Mesothelial cell of epicardium (in vitro differentiated cells): ENCODE data around the gene KRT38. TPM values are rescaled to one million over a fixed set of nuclear protein-coding genes. Genes with fewer than 3 reads are reported as not detected.

Source experiments
- DNase-seq, 2 experiments: peaks; one replicate each; pipeline ENCODE4 v3.0.0; 2021; ENCODE audit warnings: low spot score in 2 of 2; ENCODE audit not compliant: unreplicated experiment in 2 of 2
- H3K27ac Mint-ChIP-seq: 2 replicates; pipeline ENCODE4 v1.8.0; 2021; ENCODE audit warnings: mixed read lengths
- H3K27me3 Mint-ChIP-seq: 2 replicates; pipeline ENCODE4 v1.8.0; 2021; ENCODE audit warnings: low read depth, mixed read lengths
- H3K36me3 Mint-ChIP-seq: 2 replicates; pipeline ENCODE4 v1.8.0; 2021; ENCODE audit warnings: mixed read lengths
- H3K4me1 Mint-ChIP-seq: 2 replicates; pipeline ENCODE4 v1.8.0; 2021; ENCODE audit warnings: mixed read lengths
- H3K4me3 Mint-ChIP-seq: 2 replicates; pipeline ENCODE4 v1.8.0; 2021; ENCODE audit warnings: mild to moderate bottlenecking, moderate library complexity, mixed read lengths
- H3K9me3 Mint-ChIP-seq: 2 replicates; pipeline ENCODE4 v1.8.0; 2021; ENCODE audit warnings: mixed read lengths
- total RNA-seq: library from RNA; stranded (reverse); gene quantifications from 3 replicates; pipeline ENCODE4 v1.2.1, GENCODE V29; 2021
- TF ChIP-seq, protein P1 (sequence below): fragments of 200-600 bp; sonication (generic); IDR thresholded peaks from one replicate; pipeline ENCODE4 v1.5.0; 2021; ENCODE audit warnings: antibody characterized with exemption; ENCODE audit not compliant: unreplicated experiment

Gene KRT38
- not detected in 3 replicates for total RNA-seq

DNA sequence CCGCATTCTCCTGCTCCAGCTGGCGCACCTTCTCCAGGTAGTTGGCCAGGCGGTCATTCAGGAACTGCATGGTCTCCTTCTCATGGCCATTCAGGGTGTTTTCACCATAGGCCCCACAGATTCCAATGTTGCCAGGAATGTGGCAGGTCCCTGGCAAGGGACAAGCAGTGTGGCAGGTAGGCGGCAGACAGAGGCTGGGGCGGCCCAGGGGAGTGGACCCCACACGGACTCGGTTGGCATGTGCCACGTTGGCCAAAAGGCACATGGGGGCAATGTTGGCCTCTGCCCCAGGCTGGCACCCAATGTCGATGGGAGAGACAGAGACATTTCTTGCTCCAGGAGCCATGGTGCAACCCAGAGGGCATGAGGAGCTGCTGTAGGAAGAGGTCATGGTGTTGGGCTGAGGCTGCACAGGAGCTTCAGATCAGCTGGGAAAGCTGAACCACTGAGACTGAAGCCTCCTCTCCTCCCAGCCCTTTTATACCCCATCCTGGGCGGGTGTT lies at the start of gene KRT38:
TSS of gene KRT38 (minus strand) at position 453 of the 503 bp plus-strand sequence. CDS start at position 391, 62 bp downstream.
- H3K4me1 Mint-ChIP-seq = peaks cover 2% of the 10 kb centered on the region
- H3K27ac Mint-ChIP-seq = no peak within 1 kb of the TSS
- H3K4me3 Mint-ChIP-seq = no peak within 1 kb of the TSS
- DNase-seq = no peak
- no peaks in the 10 kb centered on the region for H3K9me3 Mint-ChIP-seq
- H3K27me3 Mint-ChIP-seq = no peaks in the 10 kb centered on the region
- no peaks in the 10 kb centered on the region for H3K36me3 Mint-ChIP-seq
- TF ChIP-seq, protein P1, sequence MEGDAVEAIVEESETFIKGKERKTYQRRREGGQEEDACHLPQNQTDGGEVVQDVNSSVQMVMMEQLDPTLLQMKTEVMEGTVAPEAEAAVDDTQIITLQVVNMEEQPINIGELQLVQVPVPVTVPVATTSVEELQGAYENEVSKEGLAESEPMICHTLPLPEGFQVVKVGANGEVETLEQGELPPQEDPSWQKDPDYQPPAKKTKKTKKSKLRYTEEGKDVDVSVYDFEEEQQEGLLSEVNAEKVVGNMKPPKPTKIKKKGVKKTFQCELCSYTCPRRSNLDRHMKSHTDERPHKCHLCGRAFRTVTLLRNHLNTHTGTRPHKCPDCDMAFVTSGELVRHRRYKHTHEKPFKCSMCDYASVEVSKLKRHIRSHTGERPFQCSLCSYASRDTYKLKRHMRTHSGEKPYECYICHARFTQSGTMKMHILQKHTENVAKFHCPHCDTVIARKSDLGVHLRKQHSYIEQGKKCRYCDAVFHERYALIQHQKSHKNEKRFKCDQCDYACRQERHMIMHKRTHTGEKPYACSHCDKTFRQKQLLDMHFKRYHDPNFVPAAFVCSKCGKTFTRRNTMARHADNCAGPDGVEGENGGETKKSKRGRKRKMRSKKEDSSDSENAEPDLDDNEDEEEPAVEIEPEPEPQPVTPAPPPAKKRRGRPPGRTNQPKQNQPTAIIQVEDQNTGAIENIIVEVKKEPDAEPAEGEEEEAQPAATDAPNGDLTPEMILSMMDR = no peak

DNA sequence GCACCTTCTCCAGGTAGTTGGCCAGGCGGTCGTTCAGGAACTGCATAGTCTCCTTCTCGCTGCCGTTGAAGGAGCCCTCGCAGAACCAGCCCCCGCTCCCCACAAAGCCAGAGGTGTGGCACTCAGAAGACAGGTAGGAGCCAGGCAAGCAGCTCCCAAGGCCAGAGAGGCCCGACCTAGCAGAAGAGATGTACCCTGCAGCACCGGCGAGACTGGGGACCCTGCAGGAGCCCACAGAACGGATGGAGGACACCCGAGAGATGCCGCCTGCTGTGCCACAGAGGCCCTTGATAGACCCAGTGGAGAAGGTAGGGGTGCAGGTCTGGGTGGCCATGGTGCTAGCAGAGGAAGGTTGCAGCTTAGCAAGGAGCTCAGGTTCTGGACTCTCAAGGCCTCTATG lies 48.7 kb upstream of the KRT38 start, which contains the start of gene KRT36:
TSS of gene KRT36 (minus strand) at position 380 of the 400 bp plus-strand sequence. CDS start at position 334, 46 bp downstream.
- TF ChIP-seq, protein P1 = no peak
- H3K4me3 Mint-ChIP-seq = no peak within 1 kb of the TSS
- H3K9me3 Mint-ChIP-seq = no peaks in the 10 kb centered on the region
- H3K27me3 Mint-ChIP-seq = no peaks in the 10 kb centered on the region
- no peaks in the 10 kb centered on the region for H3K36me3 Mint-ChIP-seq
- peaks cover 15% of the 10 kb centered on the region for H3K4me1 Mint-ChIP-seq
- no peak for DNase-seq
- no peak within 1 kb of the TSS for H3K27ac Mint-ChIP-seq

DNA sequence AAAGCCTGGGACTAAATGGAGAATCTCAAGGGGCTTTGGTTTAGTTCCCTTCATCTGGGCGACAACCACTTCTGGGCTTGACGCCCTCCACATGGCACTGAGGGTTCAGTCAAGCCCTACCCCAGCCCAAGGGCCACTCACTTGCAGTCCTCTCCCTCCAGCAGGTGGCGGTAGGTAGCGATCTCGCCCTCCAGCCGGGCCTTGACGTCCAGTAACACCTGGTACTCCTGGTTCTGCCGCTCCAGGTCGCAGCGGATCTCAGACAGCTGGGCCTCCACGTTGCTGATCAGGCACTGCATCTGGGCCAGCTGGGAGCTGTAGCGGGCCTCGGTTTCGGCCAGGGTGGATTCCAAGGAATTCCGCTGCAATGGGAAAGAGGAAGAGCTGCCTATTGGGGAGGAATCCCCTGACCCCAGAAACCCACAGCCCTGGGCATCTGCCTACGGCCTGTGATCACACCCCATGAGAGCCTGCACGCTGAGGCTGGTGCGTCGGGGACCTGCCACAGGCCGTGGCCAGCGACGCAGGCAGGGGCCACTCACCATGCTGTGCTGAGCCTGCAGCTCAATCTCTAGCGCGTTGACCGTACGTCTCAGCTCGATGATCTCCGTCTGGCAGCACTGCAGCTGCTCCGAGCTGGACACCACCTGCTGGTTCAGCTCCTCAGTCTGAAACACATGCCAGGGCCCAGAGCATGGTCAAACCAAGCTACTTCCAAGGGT lies 46.2 kb upstream of the KRT38 start:
- no peaks in the 10 kb centered on the region for H3K9me3 Mint-ChIP-seq
- TF ChIP-seq, protein P1 = no peak
- H3K4me3 Mint-ChIP-seq = no peak overlapping the region
- H3K27ac Mint-ChIP-seq = no peak overlapping the region
- H3K4me1 Mint-ChIP-seq = peaks cover 11% of the 10 kb centered on the region
- no peak for DNase-seq
- no peaks in the 10 kb centered on the region for H3K27me3 Mint-ChIP-seq
- no peaks in the 10 kb centered on the region for H3K36me3 Mint-ChIP-seq

DNA sequence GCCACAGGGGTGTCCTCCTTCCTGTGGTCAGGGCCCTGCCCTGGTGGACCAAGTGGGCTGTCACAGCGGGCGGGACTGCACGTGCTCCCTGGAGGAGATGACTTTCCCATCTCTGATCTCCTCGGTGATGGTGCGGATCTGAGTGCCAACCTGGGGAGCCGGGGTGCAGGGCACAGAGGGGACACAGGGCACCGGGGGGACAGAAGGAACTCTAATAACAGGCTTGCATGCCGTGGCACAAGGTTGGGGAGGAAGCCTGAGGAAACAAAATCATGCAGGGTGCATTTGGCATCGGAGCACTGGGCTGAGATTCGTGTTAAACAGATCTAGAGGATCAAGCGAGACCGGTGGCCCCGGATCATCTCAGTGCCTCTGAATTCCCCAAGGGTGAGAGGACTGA lies 45.5 kb upstream of the KRT38 start:
- DNase-seq = no peak
- H3K9me3 Mint-ChIP-seq = no peaks in the 10 kb centered on the region
- no peaks in the 10 kb centered on the region for H3K27me3 Mint-ChIP-seq
- TF ChIP-seq, protein P1 = no peak
- no peak overlapping the region for H3K4me3 Mint-ChIP-seq
- H3K36me3 Mint-ChIP-seq = no peaks in the 10 kb centered on the region
- peaks cover 11% of the 10 kb centered on the region for H3K4me1 Mint-ChIP-seq
- no peak overlapping the region for H3K27ac Mint-ChIP-seq

DNA sequence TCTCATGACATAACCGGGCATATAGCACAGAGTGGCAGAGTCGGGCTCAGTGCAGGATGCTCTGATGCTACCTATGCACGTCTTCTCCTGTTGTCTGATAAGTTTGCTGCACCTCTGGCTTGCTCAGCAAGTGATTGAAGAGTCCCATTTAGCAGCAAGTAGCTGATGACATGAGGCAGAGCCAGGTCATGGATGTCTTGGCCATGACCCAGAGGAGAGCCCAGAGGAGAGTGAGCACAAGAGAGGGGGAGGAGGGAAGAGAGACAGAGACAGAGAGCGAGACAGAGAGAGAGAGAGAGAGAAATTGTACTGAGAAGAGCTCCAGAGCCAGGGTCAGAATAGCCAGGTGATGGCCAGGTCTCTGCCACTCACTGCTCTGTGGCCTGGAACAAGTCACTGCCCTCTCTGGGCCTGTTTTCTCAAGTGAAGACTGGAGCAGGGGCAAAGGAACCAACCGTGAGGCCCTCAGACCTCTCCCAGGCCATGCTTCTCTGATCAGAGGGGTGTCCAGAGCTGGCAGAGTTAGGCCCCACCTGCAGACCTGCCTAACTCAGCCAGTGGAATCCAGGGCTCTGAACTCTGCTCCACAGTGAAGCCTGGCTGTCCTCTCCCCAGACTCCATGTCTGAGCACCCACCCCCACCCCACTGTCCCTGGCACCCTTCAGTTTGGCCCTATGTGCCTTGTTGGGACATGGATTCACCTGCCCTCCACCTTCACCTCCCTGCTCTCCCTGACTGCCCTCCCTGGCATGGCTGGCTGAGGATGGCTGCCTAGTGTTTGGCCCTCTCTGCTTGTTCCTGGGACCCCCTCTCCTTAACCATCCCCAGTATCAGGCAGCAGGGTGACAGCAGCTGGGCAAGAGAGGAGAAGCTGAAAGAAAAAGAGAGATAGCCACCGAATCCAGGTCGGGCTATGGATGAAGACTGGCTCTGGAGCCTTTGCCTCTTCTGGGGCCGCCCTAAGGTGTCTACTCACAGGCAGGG lies 44.4 kb upstream of the KRT38 start:
- no peak overlapping the region for H3K27ac Mint-ChIP-seq
- no peaks in the 10 kb centered on the region for H3K27me3 Mint-ChIP-seq
- no peaks in the 10 kb centered on the region for H3K36me3 Mint-ChIP-seq
- DNase-seq = no peak
- H3K4me3 Mint-ChIP-seq = no peak overlapping the region
- H3K9me3 Mint-ChIP-seq = no peaks in the 10 kb centered on the region
- peaks cover 11% of the 10 kb centered on the region for H3K4me1 Mint-ChIP-seq
- TF ChIP-seq, protein P1 = no peak
